ENCODE measurements around the gene PTPRM. TPM values are rescaled to one million over a fixed set of nuclear protein-coding genes. Genes with fewer than 3 reads are reported as not detected.

The PTPRM gene
- total RNA-seq, 1 donor from 2014 or later = 13.9 TPM

GRCh38 chr18:7914834-7915670 is 347.9 kb downstream of the PTPRM start:
- Histone ChIP-seq H3K9me3 (ENCODE audit: low read depth) (no peaks in the 10 kb centered on the region), H3K79me2 (ENCODE audit: low read depth) (no peaks in the 10 kb centered on the region), H3K4me2 (no peak overlapping the region), H3F3A (ENCODE audit: low read depth) (no peaks in the 10 kb centered on the region), H3K4me3 (no peak overlapping the region), H3K4me1 (no peaks in the 10 kb centered on the region), H3K9ac (no peak overlapping the region), H3K36me3 (no peaks in the 10 kb centered on the region), H3K27me3 (no peaks in the 10 kb centered on the region), H4K20me1 (ENCODE audit: low read depth) (no peaks in the 10 kb centered on the region), H2AFZ (replicated peaks) (no peak overlapping the region), H3K27ac (no peak overlapping the region)
- no peak overlapping the region for H3K27ac Mint-ChIP-seq
- H3K9me3 Mint-ChIP-seq = peaks cover 16% of the 10 kb centered on the region
- H3K4me1 Mint-ChIP-seq = no peaks in the 10 kb centered on the region
- no peak overlapping the region for H3K4me3 Mint-ChIP-seq
- peaks cover 2% of the 10 kb centered on the region for H3K36me3 Mint-ChIP-seq
- H3K27me3 Mint-ChIP-seq (ENCODE audit: insufficient read depth, low read depth) = peaks cover 2% of the 10 kb centered on the region
- no peak for DNase-seq (ENCODE audit: low spot score)
- TF ChIP-seq CTCF (IDR thresholded peaks at IDR 0.05) (no peak), EZH2 (IDR thresholded peaks at IDR 0.05) (no peak), EZH2phosphoT487 (IDR thresholded peaks at IDR 0.05) (no peak)

- Mint-ChIP-seq H3K27ac (no peak overlapping the region), H3K4me3 (no peak overlapping the region), H3K36me3 (no peaks in the 10 kb centered on the region), H3K27me3 (ENCODE audit: insufficient read depth, low read depth) (no peaks in the 10 kb centered on the region), H3K9me3 (peaks cover 18% of the 10 kb centered on the region), H3K4me1 (no peaks in the 10 kb centered on the region)
- Histone ChIP-seq H3F3A (ENCODE audit: low read depth) (no peaks in the 10 kb centered on the region), H2AFZ (replicated peaks) (no peak overlapping the region), H4K20me1 (ENCODE audit: low read depth) (no peaks in the 10 kb centered on the region), H3K9ac (no peak overlapping the region), H3K79me2 (ENCODE audit: low read depth) (no peaks in the 10 kb centered on the region), H3K4me2 (no peak overlapping the region), H3K27me3 (no peaks in the 10 kb centered on the region), H3K36me3 (no peaks in the 10 kb centered on the region), H3K4me3 (no peak overlapping the region), H3K4me1 (no peaks in the 10 kb centered on the region), H3K9me3 (ENCODE audit: low read depth) (no peaks in the 10 kb centered on the region), H3K27ac (no peak overlapping the region)
- DNase-seq (ENCODE audit: low spot score) = no peak
- TF ChIP-seq EZH2phosphoT487 (IDR thresholded peaks at IDR 0.05) (no peak), CTCF (IDR thresholded peaks at IDR 0.05) (no peak), EZH2 (IDR thresholded peaks at IDR 0.05) (no peak)
Observed at GRCh38 chr18:7918701-7919100, 351.6 kb downstream of the PTPRM start.

- no peaks in the 10 kb centered on the region for H3K27me3 Mint-ChIP-seq (ENCODE audit: insufficient read depth, low read depth)
- no peak overlapping the region for H3K4me3 Mint-ChIP-seq
- TF ChIP-seq CTCF (IDR thresholded peaks at IDR 0.05) (no peak), EZH2phosphoT487 (IDR thresholded peaks at IDR 0.05) (no peak), EZH2 (IDR thresholded peaks at IDR 0.05) (no peak)
Observed at GRCh38 chr18:7919565-7919964, 352.4 kb downstream of the PTPRM start.

More at GRCh38 chr18:7919565-7919964, 352.4 kb downstream of the PTPRM start:
- Histone ChIP-seq H3K9ac (no peak overlapping the region), H4K20me1 (ENCODE audit: low read depth) (no peaks in the 10 kb centered on the region), H3K79me2 (ENCODE audit: low read depth) (no peaks in the 10 kb centered on the region), H3K4me2 (no peak overlapping the region), H3F3A (ENCODE audit: low read depth) (no peaks in the 10 kb centered on the region), H3K36me3 (no peaks in the 10 kb centered on the region), H3K27ac (no peak overlapping the region), H3K4me1 (no peaks in the 10 kb centered on the region), H3K27me3 (no peaks in the 10 kb centered on the region), H3K9me3 (ENCODE audit: low read depth) (no peaks in the 10 kb centered on the region), H2AFZ (replicated peaks) (no peak overlapping the region), H3K4me3 (no peak overlapping the region)
- DNase-seq (ENCODE audit: low spot score) = no peak
- no peaks in the 10 kb centered on the region for H3K36me3 Mint-ChIP-seq
- no peaks in the 10 kb centered on the region for H3K4me1 Mint-ChIP-seq
- peaks cover 18% of the 10 kb centered on the region for H3K9me3 Mint-ChIP-seq
- H3K27ac Mint-ChIP-seq = no peak overlapping the region

Measured in neural progenitor cell (in vitro differentiated cells).